Suppressor macrophage treated with lipopolysaccharide for 4 hours (primary cell): ENCODE measurements around the gene RNF32.
"Not testable (repeated sequence)": the region's sequence is repeated elsewhere in the genome, so short reads cannot be mapped to it uniquely, and the experiment has no call there.

Experiments used
- DNase-seq: peaks from one replicate; pipeline ENCODE4 v3.0.0-alpha.2; 2020

RNF32 gene

GRCh38 chr7:156614434-156615264 is 25.9 kb upstream of the RNF32 start:
- no peak for DNase-seq

DNA sequence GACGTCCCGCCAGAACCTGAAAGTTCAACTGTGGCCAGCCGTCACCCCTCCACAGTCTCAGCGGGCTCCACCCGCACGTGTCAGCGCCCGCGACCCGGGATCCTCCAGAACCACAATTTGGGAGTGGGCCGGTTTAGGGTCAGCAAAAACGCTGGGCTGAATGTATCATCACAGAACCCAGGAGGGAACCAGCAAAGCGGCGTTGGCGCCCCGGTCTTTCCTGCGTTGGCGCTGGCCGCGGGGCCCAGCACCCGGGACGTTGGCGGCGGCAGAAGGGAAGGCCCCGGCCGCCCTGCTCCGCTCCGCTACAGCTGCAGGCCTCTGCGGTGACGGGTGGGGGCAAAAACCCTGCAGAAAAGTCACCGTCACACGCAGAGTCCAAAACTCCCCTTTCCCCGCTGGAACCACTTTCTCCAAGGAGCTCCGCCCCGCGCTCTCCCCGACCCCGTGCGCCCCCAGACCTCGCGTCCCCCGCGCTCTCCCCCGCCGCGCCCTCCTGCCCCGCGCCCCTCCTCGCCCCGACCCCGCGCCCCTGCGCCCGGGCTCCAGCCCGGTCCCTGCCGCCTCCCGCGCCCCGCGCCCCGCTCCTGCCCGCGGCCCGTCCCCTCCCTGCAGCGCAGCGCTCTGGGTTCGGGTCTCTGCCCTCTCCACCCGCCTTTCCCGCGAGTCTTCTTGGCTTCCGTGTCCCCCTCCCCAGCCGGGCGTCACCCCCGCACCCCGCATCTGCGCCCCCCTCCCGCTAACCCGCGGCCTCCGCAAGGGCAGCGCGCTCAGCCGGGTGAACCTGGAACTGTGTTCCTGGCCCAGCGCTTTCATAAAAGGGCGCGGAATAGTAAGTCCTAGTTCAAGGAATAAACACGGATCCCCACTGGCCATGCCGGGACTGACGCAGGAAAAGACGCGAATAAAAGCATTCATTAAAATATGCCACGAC is 24.0 kb upstream of the RNF32 start:
- DNase-seq: no peak

DNA sequence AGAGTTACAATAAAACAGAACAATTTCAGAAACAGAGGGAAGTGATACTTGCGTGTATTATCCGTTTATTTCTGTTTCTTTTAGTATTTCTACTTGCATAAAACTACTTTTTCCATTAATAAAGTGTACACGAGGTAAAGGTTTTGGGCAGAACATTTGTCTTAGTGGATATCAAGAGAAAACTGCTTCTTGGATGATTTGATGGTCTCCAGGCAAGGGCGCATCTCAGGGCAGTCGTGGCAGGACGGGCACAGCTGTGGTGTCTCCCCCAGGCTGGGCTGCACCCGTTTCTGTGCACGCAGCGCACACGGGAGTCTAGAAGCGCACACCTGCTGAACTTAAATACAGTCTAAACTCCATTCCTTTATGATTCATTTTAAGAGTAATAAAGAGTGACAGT is 23.4 kb upstream of the RNF32 start:
- DNase-seq: no peak

DNA sequence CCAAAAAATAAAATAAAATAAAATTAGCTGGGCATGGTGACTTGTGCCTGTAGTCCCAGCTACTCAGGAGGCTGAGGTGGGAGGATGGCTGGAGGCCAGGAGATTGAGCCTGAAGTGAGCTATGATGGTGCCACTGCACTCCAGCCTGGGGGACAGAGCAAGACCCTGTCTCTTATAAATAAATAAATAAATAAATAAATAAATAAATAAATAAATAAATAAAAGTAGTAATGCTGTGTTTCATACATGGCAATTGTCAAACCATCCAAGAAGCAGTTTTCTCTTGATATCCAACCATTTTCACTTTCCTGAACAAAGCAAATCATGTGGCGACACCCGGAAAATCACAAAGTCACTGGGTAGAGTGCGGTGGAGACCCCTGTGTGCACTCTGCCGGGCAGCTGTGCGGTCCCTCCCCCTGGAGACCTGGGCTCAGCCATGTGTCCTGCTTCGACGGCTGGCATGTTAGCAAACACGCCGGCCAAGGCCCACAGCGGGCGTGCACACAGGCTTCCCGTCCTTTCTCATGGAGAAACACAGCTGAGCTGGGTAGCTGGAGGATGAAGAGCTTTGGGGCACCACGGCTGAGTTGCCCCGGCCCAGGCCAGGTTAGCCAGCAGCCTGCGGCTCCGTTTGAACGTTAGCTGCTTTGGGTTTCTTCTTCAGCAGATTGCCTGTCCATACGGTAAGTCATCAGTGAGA is 22.3 kb upstream of the RNF32 start:
- no peak for DNase-seq

DNA sequence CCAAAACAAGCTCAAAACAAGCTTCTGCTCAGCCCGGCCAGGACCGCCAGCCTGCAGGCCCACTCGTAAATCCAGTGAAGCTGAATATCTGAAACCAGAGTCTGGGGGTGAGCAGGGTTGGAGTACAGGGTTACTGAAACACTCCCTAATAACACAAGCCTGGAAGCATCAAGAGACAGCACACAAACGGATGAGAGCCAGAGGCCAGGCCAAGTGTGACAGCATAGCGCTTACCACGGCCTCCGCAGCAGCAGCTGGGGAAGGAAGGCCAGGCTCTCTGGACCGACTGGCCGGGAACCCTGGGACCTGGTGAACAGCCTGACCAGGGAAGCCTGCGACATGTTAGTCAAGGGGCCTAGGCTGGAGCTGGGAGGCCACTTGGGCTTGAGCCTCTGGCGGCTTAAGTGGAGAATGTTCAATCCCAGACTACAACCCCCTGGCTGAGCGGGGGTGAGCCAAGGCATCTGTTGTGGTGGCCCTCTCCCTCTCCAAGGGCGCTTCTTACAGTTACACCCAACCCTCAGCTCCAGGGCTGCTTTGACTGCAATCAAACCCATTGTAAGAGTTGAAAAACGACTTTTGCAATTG is 21.7 kb upstream of the RNF32 start:
- DNase-seq: no peak

GRCh38 chr7:156619488-156620290 is 20.9 kb upstream of the RNF32 start:
- not testable (repeated sequence) for DNase-seq

GRCh38 chr7:156620291-156620675 is 20.3 kb upstream of the RNF32 start:
- DNase-seq: no peak

GRCh38 chr7:156621652-156622051 is 18.9 kb upstream of the RNF32 start:
- DNase-seq: no peak

DNA sequence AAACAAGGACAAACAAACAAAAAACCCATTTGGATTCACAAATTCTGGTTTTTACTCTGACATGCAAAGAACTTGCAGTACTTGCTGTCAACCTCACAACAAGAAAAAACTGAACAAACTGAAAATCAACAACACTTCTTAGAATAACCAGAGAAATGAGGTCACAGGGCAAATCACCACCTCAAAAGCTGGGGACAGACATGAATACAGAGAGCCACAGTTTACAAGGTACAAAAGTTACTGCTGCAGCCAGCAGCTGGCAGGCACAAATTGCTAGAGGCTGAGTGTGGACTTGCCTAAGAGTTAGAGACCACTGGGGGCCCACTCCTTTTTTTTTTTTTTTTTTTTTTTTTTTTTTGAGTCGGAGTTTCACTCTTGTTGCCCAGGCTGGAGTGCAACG is 15.0 kb upstream of the RNF32 start:
- DNase-seq: no peak

DNA sequence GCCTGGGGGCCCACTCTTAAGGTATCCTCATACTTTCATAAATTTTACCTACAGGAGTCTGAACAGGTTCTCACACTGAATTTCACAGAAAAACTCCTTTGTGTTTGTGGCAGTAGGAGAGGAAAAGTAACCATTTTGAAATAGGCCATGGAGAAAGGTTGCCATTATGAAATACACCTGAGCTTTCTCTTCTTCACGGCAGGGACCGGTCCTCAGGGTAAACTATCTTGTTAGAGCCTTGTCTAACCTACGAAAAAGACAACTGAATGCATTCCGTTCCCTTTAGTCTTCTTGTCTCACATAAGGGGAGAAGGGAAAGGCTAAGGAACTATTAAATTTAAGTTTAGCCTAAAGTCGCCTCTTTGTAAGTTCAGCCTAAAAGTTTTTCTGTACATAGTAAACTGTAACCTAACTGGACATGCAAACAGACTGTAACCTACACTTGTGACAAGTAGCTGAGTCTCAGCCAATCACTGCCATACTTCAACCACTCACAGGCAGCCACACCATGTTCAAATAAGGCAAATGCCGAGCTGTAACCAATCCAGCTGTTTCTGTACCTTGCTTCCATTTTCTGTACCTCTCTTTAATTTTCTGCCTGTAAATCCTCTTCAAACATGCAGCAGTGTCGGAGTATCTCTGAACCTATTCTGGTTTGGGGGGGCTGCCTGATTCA is 14.2 kb upstream of the RNF32 start:
- no peak for DNase-seq

- no peak for DNase-seq
Measured at GRCh38 chr7:156628562-156628961, 12.0 kb upstream of the RNF32 start.

DNA sequence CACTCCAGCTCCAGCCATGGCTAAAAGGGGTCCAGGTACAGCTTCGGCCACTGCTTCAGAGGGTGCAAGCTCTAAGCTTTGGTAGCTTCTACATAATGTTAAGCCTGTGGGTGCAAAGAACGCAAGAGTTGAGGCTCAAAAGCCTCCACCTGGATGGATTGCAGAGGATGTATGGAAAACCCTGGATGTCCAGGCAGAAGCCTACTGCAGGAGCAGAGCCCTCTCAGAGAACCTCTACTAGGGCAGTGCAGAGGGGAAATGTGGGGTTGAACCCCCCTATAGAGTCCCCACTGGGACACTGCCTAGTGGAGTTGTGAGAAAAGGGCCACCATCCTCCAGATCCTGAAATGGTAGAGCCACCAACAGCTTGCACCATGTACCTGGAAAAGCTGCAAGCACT is 10.7 kb upstream of the RNF32 start:
- DNase-seq: no peak

DNA sequence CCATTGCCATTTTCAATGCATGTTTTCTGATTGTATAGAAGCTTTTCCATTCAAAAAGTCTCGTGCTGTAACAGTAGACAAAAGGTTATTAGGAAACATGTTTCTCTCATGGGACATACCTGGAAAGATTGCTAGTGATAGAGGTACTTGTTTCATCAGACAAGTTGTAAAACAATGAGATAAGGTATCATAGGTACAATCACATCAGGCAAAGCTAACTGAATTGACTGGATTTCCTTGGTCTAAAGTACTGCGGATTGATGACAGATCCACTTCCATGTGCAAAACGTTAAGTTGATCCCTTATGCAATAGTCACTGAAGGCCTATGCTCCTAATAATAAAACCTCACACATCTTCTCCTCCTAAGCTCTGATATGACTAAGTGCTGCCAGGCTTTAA is 6.5 kb upstream of the RNF32 start:
- no peak for DNase-seq

DNA sequence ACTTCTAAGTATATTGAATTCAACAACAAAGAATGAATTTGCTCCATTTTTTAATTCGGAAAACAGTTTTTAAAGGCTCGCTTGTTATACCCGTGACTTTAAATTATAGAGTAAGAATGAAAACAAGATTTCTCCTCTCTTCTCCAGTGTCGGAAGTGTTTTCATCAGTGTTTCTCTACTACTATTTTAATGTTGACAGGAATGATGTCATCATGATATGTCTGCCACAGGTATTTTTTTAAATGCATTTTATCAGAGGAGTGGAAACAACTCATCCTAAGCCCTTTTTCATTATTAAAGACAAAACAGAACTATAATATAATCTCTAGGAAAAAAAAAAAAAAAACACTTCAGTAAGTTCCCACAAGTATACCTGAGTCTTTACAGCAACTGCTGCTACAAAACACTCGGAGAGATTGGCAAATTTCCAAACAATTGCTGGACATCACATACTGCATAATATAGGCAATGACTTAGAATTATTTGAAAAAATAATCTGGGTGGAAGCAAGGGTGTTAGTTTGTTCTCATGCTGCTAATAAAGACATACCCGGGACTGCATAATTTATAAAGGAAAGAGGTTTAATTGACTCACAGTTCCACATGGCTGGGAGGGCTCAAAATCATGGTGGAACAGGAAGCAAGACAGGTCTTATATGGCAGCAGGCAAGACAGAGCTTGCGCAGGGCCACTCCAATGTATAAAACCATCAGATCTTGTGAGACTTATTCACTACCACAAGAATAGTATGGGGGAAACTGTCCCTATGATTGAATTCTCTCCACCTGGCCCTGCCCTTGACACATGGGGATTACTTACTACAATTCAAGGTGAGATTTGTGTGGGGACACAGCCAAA is 4.8 kb upstream of the RNF32 start:
- DNase-seq: no peak

GRCh38 chr7:156637093-156637492 is 3.5 kb upstream of the RNF32 start:
- DNase-seq: not testable (repeated sequence)

DNA sequence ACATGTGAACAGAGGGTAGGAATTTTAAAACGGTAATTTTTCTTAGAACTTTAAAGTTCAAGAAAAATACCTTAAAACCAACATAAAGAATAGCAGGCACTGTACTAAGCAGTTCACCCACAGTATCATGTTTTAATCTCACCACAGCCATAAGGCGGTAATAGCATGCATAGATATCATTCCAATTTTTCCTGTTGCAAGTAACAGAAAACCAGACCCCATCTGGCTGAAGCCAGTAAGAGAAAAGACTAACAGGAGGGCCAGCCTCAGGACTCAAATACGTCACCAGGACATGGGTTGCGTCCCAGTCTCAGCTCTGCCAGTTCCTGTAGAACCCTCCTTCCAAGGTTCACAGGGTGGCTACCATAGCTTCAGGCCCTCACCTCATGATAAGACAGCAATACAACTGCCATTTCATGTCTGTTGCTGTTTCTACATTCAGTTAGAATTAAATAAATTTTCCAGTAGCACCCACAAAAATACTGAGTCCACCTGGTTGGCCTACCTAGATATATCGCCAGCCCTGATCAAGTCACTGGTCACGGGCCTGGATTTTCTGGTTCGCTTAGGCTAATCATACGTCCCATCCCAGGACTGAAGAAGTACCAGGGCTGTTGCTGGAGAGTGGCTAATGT is 2.0 kb upstream of the RNF32 start:
- DNase-seq: no peak

DNA sequence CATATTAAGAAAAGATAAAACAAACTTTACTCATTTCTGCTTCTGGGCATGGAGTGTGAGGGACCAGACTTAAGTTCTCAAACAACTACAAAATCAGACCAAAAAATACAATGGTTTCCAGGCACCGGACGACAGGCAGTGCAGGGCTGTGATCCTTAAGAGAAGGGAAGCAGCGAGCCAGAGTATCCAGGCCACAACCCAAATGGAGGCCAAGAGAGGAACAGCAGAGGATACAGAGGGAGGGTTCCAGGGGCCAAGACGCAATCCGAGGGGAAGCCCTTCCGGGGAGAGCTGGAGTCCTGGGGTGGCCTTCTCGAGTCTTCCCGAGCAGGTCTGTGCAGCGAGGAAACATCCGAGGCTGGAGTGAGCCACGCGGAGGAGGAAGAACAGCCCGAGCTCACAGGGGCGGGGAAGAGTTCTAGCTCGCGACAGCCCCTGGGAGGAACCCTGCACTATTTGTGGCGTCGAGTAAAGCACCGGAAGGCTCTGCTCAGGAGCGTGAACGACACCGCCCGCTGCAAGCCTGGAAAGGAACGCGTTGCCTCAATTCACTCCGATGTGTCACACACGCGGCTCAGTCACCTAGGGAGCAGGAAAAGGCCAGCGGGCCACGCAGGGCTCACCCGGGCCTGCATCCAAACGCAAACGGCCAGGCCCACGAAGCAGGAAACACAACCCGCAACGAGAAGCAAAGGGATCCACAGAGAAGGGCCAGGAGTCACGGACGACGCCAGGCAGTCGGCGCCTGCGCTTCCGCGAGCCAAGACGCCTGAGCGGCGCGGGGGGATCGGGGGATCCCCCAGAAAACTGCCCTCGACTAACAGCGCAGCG is 933 bp upstream of the RNF32 start:
- no peak for DNase-seq

DNA sequence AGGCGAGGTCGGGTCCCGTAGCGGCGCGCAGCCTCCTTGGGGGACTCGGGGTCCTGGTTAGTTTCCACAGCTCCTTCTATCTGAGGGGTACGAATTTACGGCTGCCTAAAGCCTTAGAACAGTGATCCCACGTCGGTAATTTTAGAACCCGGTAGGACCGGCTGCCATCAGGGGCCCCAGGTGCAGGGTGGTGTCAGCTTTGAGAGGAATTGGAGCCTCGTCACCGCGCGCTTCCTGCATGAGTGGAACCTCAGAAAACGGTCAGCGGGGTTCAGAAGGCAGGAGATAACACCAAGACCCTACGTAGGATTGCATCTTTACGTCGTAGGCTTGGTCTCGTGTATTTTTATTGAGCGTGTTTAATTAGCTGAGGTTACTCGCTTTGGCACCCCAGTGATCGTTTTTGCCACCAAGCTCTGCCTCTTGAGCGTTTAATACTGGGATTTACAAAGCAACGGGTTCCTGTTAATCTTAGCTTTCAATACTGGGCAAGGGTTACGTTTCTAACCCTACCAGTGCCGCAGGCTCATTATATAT is 443 bp downstream of the RNF32 start:
- peak; percentile 36 for DNase-seq
